Heart right ventricle (tissue), 16 donors: ENCODE data around the gene DNAJC15. TPM values are rescaled to one million over a fixed set of nuclear protein-coding genes. Genes with fewer than 3 reads are reported as not detected.
A peak's percentile ranks its signal among the peaks of the same experiment; 100 is the strongest.

Experiments
- ATAC-seq, 8 donors: fragments of 200-7000 bp; cut with Tn5 transposase; one replicate each; pipeline ENCODE4 v1.9.1; 2020; ENCODE audit warnings: mild to moderate bottlenecking in 8 of 8, moderate library complexity in 8 of 8, moderate number of reproducible peaks in 1 of 8
- DNase-seq, 2 donors: peaks; one replicate each; pipeline ENCODE4 v3.0.0-alpha.2; 2020
- H3K27ac ChIP-seq, 10 donors: fragments of 200-600 bp; sonication (generic) in 2 of 10; one replicate each; pipeline versions ENCODE4 v1.5.0 to v1.8.0; 2020 to 2022; ENCODE audit warnings: mild to moderate bottlenecking in 3 of 10
- H3K27me3 ChIP-seq, 7 donors: fragments of 200-600 bp; one replicate each; pipeline ENCODE4 v1.8.0; 2021 to 2022; ENCODE audit warnings: mild to moderate bottlenecking in 2 of 7
- H3K36me3 ChIP-seq, 9 donors: fragments of 200-600 bp; sonication (generic) in 1 of 9; one replicate each; pipeline versions ENCODE4 v1.5.0 to v1.8.0; 2020 to 2022; ENCODE audit warnings: mild to moderate bottlenecking in 2 of 9
- H3K4me1 ChIP-seq, 9 donors: fragments of 200-600 bp; sonication (generic) in 1 of 9; one replicate each; pipeline versions ENCODE4 v1.5.0 to v1.8.0; 2020 to 2022; ENCODE audit warnings: mild to moderate bottlenecking in 4 of 9
- H3K4me3 ChIP-seq, 10 donors: fragments of 200-600 bp; sonication (generic) in 2 of 10; one replicate each; pipeline versions ENCODE4 v1.5.0 to v1.8.0; 2020 to 2022; ENCODE audit warnings: mild to moderate bottlenecking in 7 of 10, moderate library complexity in 2 of 10
- H3K9me3 ChIP-seq, 11 donors: fragments of 200-600 bp in 10 of 11; sonication (generic) in 2 of 11; one replicate each; pipeline versions ENCODE4 v1.5.0 to v1.8.0; 2013 to 2022; ENCODE audit warnings: mild to moderate bottlenecking in 2 of 11, control low read depth in 1 of 11, moderate library complexity in 1 of 11
- CTCF ChIP-seq, 9 donors: fragments of 200-600 bp; sonication (generic) in 2 of 9; IDR thresholded peaks; one replicate each; pipeline versions ENCODE4 v1.5.0 to v1.8.0; 2021 to 2022; ENCODE audit warnings: antibody characterized with exemption in 9 of 9, mild to moderate bottlenecking in 5 of 9, moderate library complexity in 1 of 9
- WGBS, 2 donors: extraction: QIAGEN DNeasy Blood & Tissue Kit; methylation state at CpG; one replicate each; pipeline ENCODE4 v1.1.7; 2013; ENCODE audit warnings: inconsistent platforms in 1 of 2; 5-methylcytosine and 5-hydroxymethylcytosine counted together
- intact Hi-C, 10 donors: fragments of 100-400 bp; cut with DNase I; formaldehyde crosslinking; loops; one replicate each; pipeline versions ENCODE4 v1.11.1 to v1.14.2; 2022
- polyA plus RNA-seq, 2 donors: library from polyadenylated mRNA; stranded (reverse); fragments of 200-250 nt; gene quantifications; one replicate each; pipeline ENCODE4 v1.2.3, GENCODE V29; 2013
- total RNA-seq, 10 donors: library from RNA; stranded (reverse); fragmentation: NEBNext Ultra II Directional in 3 of 10; extraction: Animal tissue kit (Norgen Biotek cat#: 25700) in 3 of 10; gene quantifications; one replicate each; pipeline versions ENCODE4 v1.2.1 to v1.2.4, GENCODE V29; 2021 to 2023
- donor health status: Arrhythmogenic right ventricular cardiomyopathy.
- donor health status: ischemic (EF 13 %, LVEDD 7.1; RV severe dilation, severe dysfunction).
- donor health status: healthy with polysubstance abuse.
- donor health status: DM: no; HTN: yes; CAD: no.
- donor health status: DM: no; HTN: no; CAD: no.
- donor health status: ischemic (EF 25% LVEDD 6.9; RV normal size, moderate dysfunction).
- donor health status: ischemic (EF 25% LVEDD 5.7; RV mildly dilated, moderate dysfunction).
- donor health status: healthy.
- donor health status: DM: yes; HTN: yes; CAD: no.
- donor health status: Ischemic cardiomyopathy.
- donor health status: ischemic (EF 35%, LVEDD 5.7; RV mildly dilated, moderate dysfunction).
- donor health status: nonischemic (EF 11% LVEDD 7.7; RV severe dilation, severe dysfunction).
- donor health status: DM: yes; HTN: yes; CAD: no.
- donor health status: PGD.
- donor health status: ischemic (EF 29% LVEDD 5.4; RV normal size, mild dysfunction).
- donor health status: nonischemic (EF 23%, LVEDD 6.1; RV moderate dilation, normal function).

DNAJC15 gene
- total and polyA plus RNA-seq, 12 donors, result 14.4 to 36.7 (median 28.1) TPM

- no peak overlapping the region for H3K4me3 ChIP-seq
- intact Hi-C loops, result loop anchor here in 1 of 10 donors (5.0 kb wide), 1 partner anchor 107 kb away; no protein-coding TSS in a partner anchor
- no peak for TF ChIP-seq CTCF (IDR thresholded peaks at IDR 0.05)
- H3K36me3 ChIP-seq, result peaks cover 0 to 26% (median 0%) of the 10 kb centered on the region in 9 donors
- H3K9me3 ChIP-seq, result no peaks in the 10 kb centered on the region
- 84 to 86% methylated on average over 2 of the region's 2 CpGs for WGBS, 2 donors
- H3K27me3 ChIP-seq, result no peaks in the 10 kb centered on the region
- DNase-seq (no peak), ATAC-seq (peak in 5 of 8 donors; percentile 25 to 60 (median 50))
- peak overlapping the region in 1 of 10 donors; percentile 28 for H3K27ac ChIP-seq
- peaks cover 0 to 47% (median 28%) of the 10 kb centered on the region in 9 donors for H3K4me1 ChIP-seq
Measured at GRCh38 chr13:43079392-43079931, 56.1 kb downstream of the DNAJC15 start.

- Histone ChIP-seq H3K9me3 (no peaks in the 10 kb centered on the region), H3K27ac (no peak overlapping the region)
- 96 to 97% methylated on average over 3 of the region's 3 CpGs for WGBS, 2 donors
Measured at GRCh38 chr13:43080199-43080598, 56.8 kb downstream of the DNAJC15 start.

GRCh38 chr13:43081866-43082265 lies 58.5 kb downstream of the DNAJC15 start:
- intact Hi-C loops, result loop anchor here in 7 of 10 donors (5.0 to 10.0 kb wide), 6 partner anchors 57 to 807 kb away; partner anchors contain the start of genes AKAP11 (in 1 of the 7), CCDC122 (in 1 of the 7), DNAJC15 (in 1 of the 7) and LACC1 (in 1 of the 7)
- peaks cover 0 to 26% (median 0%) of the 10 kb centered on the region in 9 donors for H3K36me3 ChIP-seq
- no peaks in the 10 kb centered on the region for H3K27me3 ChIP-seq
- no peak overlapping the region for H3K27ac ChIP-seq
- WGBS, 2 donors, result 89% methylated on average over 2 of the region's 2 CpGs
- ATAC-seq (no peak), DNase-seq (no peak)
- no peak for TF ChIP-seq CTCF (IDR thresholded peaks at IDR 0.05)
- H3K9me3 ChIP-seq, result no peaks in the 10 kb centered on the region
- H3K4me3 ChIP-seq, result no peak overlapping the region
- H3K4me1 ChIP-seq, result peaks cover 0 to 25% (median 16%) of the 10 kb centered on the region in 9 donors

More at GRCh38 chr13:43080199-43080598, 56.8 kb downstream of the DNAJC15 start:
- intact Hi-C loops, result loop anchor here in 7 of 10 donors (5.0 to 10.0 kb wide), 6 partner anchors 55 to 805 kb away; partner anchors contain the start of genes AKAP11 (in 1 of the 7), CCDC122 (in 1 of the 7), DNAJC15 (in 1 of the 7) and LACC1 (in 1 of the 7)
- H3K4me3 ChIP-seq, result no peak overlapping the region
- DNase-seq (no peak), ATAC-seq (no peak)
- peaks cover 0 to 26% (median 0%) of the 10 kb centered on the region in 9 donors for H3K36me3 ChIP-seq
- H3K27me3 ChIP-seq, result no peaks in the 10 kb centered on the region
- H3K4me1 ChIP-seq, result peaks cover 0 to 40% (median 28%) of the 10 kb centered on the region in 9 donors
- TF ChIP-seq CTCF (IDR thresholded peaks at IDR 0.05), result no peak

- peaks cover 0 to 26% (median 0%) of the 10 kb centered on the region in 9 donors for H3K36me3 ChIP-seq
- no peak for TF ChIP-seq CTCF (IDR thresholded peaks at IDR 0.05)
- DNase-seq, result no peak
- ATAC-seq, result no peak
- H3K4me1 ChIP-seq, result peaks cover 0 to 25% (median 7%) of the 10 kb centered on the region in 9 donors
- intact Hi-C loops, result loop anchor here in 8 of 10 donors (2.0 to 10.0 kb wide), 7 partner anchors 59 to 809 kb away; partner anchors contain the start of genes AKAP11 (in 1 of the 8), CCDC122 (in 1 of the 8), DNAJC15 (in 1 of the 8) and LACC1 (in 1 of the 8)
- no peak overlapping the region for H3K4me3 ChIP-seq
- no peaks in the 10 kb centered on the region for H3K9me3 ChIP-seq
- H3K27ac ChIP-seq, result no peak overlapping the region
- H3K27me3 ChIP-seq, result no peaks in the 10 kb centered on the region
Measured at GRCh38 chr13:43083750-43084149, 60.4 kb downstream of the DNAJC15 start.
